ENCODE results near the gene ZSWIM2. TPM values are rescaled to one million over a fixed set of nuclear protein-coding genes. Genes with fewer than 3 reads are reported as not detected.

Gene ZSWIM2
- total RNA-seq = under 0.01 TPM in 1 of 2 replicates, not detected in the other

GRCh38 chr2:186848873-186849578 is at the start of gene ZSWIM2:
ZSWIM2 (minus strand) TSS chr2:186849170; CDS start chr2:186849130, 40 bp downstream.

Other genes starting within 250 kb of the ZSWIM2 start
- 26.8 and 38.2 TPM in 2 replicates for gene FAM171B, start 155.1 kb downstream of the ZSWIM2 start, total RNA-seq